NT2/D1 (cell line): ENCODE data around the gene HOXA5.

Experiments
- YY1 ChIP-seq: IDR thresholded peaks from 2 replicates; pipeline ENCODE4 v1.6.1; 2011; ENCODE audit not compliant: insufficient read length, insufficient read depth
- ZNF274 ChIP-seq: IDR thresholded peaks from 2 replicates; pipeline ENCODE4 v1.6.1; 2011; ENCODE audit warnings: mild to moderate bottlenecking, low read depth, low read length

GRCh38 chr7:27148756-27149641 is 5.5 kb upstream of the HOXA5 start:
- TF ChIP-seq ZNF274 = no peak
- no peak for TF ChIP-seq YY1
